WERI-Rb-1 (cell line): Measurements from ENCODE around the gene MDN1.
"Not testable (repeated sequence)": the region's sequence is repeated elsewhere in the genome, so short reads cannot be mapped to it uniquely, and the experiment has no call there.

Experiments used
- DNase-seq: peaks from one replicate; pipeline ENCODE4 v3.0.0-alpha.2; 2020
- H3K27ac ChIP-seq: fragments of 250-450 bp; sonication (Bioruptor Pico); 2 replicates; pipeline ENCODE4 v1.5.1; 2020; ENCODE audit warnings: mild to moderate bottlenecking, moderate library complexity
- H3K27me3 ChIP-seq: fragments of 250-450 bp; sonication (Bioruptor Pico); 2 replicates; pipeline ENCODE4 v1.5.1; 2021; ENCODE audit warnings: mild to moderate bottlenecking, low read depth, moderate library complexity; ENCODE audit not compliant: insufficient read depth, severe bottlenecking
- H3K36me3 ChIP-seq: fragments of 250-450 bp; sonication (Bioruptor Pico); 2 replicates; pipeline ENCODE4 v1.5.1; 2020; ENCODE audit warnings: mild to moderate bottlenecking, moderate library complexity
- H3K4me3 ChIP-seq: 2 replicates; pipeline ENCODE4 v1.5.1; 2011; ENCODE audit warnings: low read depth, mild to moderate bottlenecking, control low read depth, low read length
- H3K9me3 ChIP-seq: fragments of 250-450 bp; sonication (Bioruptor Pico); 2 replicates; pipeline ENCODE4 v1.5.1; 2021; ENCODE audit warnings: mild to moderate bottlenecking, moderate library complexity; ENCODE audit not compliant: severe bottlenecking
- TF ChIP-seq, protein P1 (sequence below): IDR thresholded peaks from 2 replicates; pipeline ENCODE4 v1.5.1; 2011; ENCODE audit warnings: low read depth, mild to moderate bottlenecking, control low read depth, inconsistent platforms, low read length

The MDN1 gene

GRCh38 chr6:89640804-89641203 lies 178.8 kb downstream of the MDN1 start:
- DNase-seq: peak; percentile 16
- TF ChIP-seq, protein P1, sequence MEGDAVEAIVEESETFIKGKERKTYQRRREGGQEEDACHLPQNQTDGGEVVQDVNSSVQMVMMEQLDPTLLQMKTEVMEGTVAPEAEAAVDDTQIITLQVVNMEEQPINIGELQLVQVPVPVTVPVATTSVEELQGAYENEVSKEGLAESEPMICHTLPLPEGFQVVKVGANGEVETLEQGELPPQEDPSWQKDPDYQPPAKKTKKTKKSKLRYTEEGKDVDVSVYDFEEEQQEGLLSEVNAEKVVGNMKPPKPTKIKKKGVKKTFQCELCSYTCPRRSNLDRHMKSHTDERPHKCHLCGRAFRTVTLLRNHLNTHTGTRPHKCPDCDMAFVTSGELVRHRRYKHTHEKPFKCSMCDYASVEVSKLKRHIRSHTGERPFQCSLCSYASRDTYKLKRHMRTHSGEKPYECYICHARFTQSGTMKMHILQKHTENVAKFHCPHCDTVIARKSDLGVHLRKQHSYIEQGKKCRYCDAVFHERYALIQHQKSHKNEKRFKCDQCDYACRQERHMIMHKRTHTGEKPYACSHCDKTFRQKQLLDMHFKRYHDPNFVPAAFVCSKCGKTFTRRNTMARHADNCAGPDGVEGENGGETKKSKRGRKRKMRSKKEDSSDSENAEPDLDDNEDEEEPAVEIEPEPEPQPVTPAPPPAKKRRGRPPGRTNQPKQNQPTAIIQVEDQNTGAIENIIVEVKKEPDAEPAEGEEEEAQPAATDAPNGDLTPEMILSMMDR: no peak
- no peaks in the 10 kb centered on the region for H3K27me3 ChIP-seq
- no peak overlapping the region for H3K4me3 ChIP-seq
- H3K36me3 ChIP-seq: peaks cover 38% of the 10 kb centered on the region
- no peaks in the 10 kb centered on the region for H3K9me3 ChIP-seq
- H3K27ac ChIP-seq: peak overlapping the region; percentile 50

DNA sequence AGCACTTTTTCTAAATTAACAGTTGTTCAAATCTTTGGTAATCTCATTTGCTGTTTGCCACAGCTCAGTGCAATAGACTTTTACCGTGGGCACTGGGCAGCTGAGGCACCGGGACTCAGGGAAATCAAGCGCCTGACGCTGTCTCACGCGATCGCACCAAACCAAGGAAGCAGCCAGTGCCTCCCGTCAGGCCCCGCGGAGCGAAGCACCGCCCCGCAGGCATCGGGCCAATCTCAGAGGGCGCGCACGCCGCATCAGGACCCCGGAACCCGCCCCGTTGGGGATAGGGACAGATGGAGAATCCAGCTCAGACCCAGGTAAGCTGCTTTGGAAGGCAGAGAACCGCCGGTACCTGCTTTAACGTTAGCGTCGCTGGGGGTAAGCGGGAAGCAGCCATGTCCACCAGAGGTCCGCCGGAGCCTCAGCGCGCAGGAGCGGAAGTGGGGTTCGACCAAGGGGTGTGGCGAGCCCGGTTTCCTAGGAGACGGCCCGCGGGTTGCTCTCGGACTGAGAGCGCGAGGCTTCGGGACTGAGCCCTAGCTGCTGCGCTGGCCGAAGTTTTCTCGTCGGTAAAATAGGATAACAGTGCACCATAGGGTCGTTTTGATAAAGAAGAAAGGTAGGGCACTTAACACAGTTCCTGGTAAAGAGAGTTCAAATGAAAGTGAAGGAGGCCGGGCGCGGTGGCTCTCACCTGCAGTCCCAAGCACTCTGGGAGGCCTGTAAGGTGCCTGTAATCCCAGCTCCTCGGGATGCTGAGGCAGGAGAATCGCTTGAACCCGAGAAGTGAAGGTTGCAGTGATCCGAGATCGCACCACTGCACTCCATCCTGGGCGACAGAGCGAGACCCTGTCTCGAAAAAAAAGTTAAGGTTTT lies 181.0 kb downstream of the MDN1 start, which contains the start of gene LYRM2:
TSS of gene LYRM2 (minus strand) at position 428 of the 876 bp plus-strand sequence. CDS start at position 397, 31 bp downstream.
- TF ChIP-seq, protein P1: 0 out of 2 replicates have a peak, but pooled peaks have one; percentile 5
- peak; percentile 96 for DNase-seq
- Histone ChIP-seq H3K9me3 (no peaks in the 10 kb centered on the region), H3K36me3 (peaks cover 21% of the 10 kb centered on the region), H3K27me3 (no peaks in the 10 kb centered on the region), H3K27ac (peak within 1 kb of the TSS; percentile 89), H3K4me3 (peak within 1 kb of the TSS; percentile 89)

DNA sequence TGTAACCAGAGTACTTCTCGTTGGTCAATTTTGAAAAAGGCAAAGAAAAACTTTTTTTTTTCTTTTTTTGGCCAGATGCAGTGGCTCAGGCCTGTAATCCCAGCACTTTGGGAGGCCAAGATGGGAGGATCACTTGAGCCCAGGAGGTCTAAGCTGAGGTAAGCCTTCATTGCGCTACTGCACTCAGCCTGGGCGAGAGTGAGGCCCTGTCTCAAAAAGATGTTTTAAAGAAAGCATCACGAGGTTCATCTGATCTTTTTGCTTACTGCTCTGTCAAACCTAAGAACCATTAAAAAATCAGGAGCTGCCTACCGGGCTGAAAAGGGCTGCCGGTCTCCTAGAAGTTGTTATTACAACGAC lies 181.7 kb downstream of the MDN1 start:
- peak overlapping the region; percentile 89 for H3K4me3 ChIP-seq
- peak overlapping the region; percentile 89 for H3K27ac ChIP-seq
- TF ChIP-seq, protein P1: no peak
- peak; percentile 24 for DNase-seq
- H3K27me3 ChIP-seq: no peaks in the 10 kb centered on the region
- H3K9me3 ChIP-seq: no peaks in the 10 kb centered on the region
- peaks cover 15% of the 10 kb centered on the region for H3K36me3 ChIP-seq

DNA sequence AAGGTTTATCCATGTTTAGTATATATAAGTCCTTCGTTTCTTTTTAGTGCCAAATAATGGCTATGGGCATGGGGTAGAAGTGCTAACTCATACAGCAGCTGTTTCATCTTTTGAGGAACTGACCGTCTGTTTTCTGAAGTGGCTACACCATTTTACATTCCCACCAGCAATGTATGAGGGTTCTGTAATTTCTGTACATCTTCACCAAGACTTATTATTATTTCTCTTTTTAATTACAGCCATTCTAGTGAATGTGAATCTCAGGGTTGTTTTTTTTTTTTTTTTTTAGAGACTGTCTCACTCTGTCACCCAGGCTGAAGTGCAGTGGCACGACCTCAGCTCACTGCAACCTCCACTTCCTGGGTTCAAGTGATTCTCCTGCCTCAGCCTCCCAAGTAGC lies 183.2 kb downstream of the MDN1 start:
- not testable (repeated sequence) for H3K27ac ChIP-seq, H3K4me3 ChIP-seq, H3K36me3 ChIP-seq, H3K27me3 ChIP-seq, DNase-seq, H3K9me3 ChIP-seq

- TF ChIP-seq, protein P1: no peak
- Histone ChIP-seq H3K9me3 (no peaks in the 10 kb centered on the region), H3K27me3 (no peaks in the 10 kb centered on the region), H3K36me3 (peaks cover 9% of the 10 kb centered on the region), H3K27ac (no peak overlapping the region), H3K4me3 (no peak overlapping the region)
- DNase-seq: no peak
Measured at GRCh38 chr6:89630488-89630887, 189.1 kb downstream of the MDN1 start.

DNA sequence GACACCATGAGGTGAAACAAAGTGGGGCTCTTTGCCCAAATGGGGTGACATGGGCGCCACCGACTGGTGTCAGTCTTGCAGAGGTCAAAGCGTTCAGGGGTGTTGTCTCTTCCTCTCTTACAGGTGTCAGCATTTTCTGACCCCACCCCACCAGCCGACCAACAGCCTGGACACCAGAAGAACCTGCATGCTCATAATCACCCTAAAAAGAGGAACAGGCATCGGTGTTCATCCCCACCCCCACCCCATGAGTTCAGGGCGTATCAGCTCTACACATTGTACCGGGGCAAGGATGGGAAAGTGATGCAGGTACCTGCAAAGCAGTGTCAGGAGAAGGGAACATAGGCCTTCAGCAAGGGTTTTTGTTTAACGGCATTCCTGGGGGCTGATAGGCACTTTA lies 195.8 kb downstream of the MDN1 start:
- H3K36me3 ChIP-seq: no peaks in the 10 kb centered on the region
- H3K27me3 ChIP-seq: no peaks in the 10 kb centered on the region
- TF ChIP-seq, protein P1: no peak
- DNase-seq: no peak
- H3K9me3 ChIP-seq: no peaks in the 10 kb centered on the region
- no peak overlapping the region for H3K27ac ChIP-seq
- no peak overlapping the region for H3K4me3 ChIP-seq
